Psoas muscle (tissue), 8 donors: Measurements from ENCODE around the gene ORMDL3. TPM values are rescaled to one million over a fixed set of nuclear protein-coding genes. Genes with fewer than 3 reads are reported as not detected.

ENCODE experiments used
- ATAC-seq, 4 donors: fragments of 200-7000 bp; cut with Tn5 transposase; one replicate each; pipeline ENCODE4 v1.9.1; 2020; ENCODE audit warnings: moderate library complexity in 3 of 4, mild to moderate bottlenecking in 2 of 4
- DNase-seq, 2 donors: peaks; one replicate each; pipeline ENCODE4 v3.0.0-alpha.2; 2020
- H3K27ac ChIP-seq: fragments of 200-600 bp; one replicate; pipeline ENCODE4 v1.8.0; 2022
- H3K27me3 ChIP-seq, 3 donors: fragments of 200-600 bp in 1 of 3; one replicate each; pipeline versions ENCODE4 v1.6.1 to v1.8.0; 2013 to 2022; ENCODE audit warnings: low read length in 2 of 3, mild to moderate bottlenecking in 2 of 3, moderate library complexity in 1 of 3; ENCODE audit not compliant: insufficient read depth in 3 of 3
- H3K36me3 ChIP-seq, 2 donors: fragments of 200-600 bp in 1 of 2; one replicate each; pipeline versions ENCODE4 v1.6.1 to v1.8.0; 2013 to 2022; ENCODE audit warnings: low read depth in 1 of 2, mild to moderate bottlenecking in 1 of 2, moderate library complexity in 1 of 2; ENCODE audit not compliant: insufficient read depth in 1 of 2
- H3K4me1 ChIP-seq: fragments of 200-600 bp; one replicate; pipeline ENCODE4 v1.8.0; 2022
- H3K4me3 ChIP-seq: fragments of 200-600 bp; one replicate; pipeline ENCODE4 v1.8.0; 2022; ENCODE audit warnings: mild to moderate bottlenecking
- H3K9me3 ChIP-seq: fragments of 200-600 bp; one replicate; pipeline ENCODE4 v1.8.0; 2022
- CTCF ChIP-seq: fragments of 200-600 bp; IDR thresholded peaks from one replicate; pipeline ENCODE4 v1.8.0; 2022; ENCODE audit warnings: antibody characterized with exemption
- WGBS, 3 donors: extraction: QIAGEN DNeasy Blood & Tissue Kit; methylation state at CpG; one replicate each; pipeline versions ENCODE4 v1.1.6 to v1.1.7; 2013; 5-methylcytosine and 5-hydroxymethylcytosine counted together
- intact Hi-C, 2 donors: fragments of 100-400 bp; cut with DNase I; formaldehyde crosslinking; loops; one replicate each; pipeline versions ENCODE4 v1.11.0 to v1.14.2; 2022
- polyA plus RNA-seq, 3 donors: library from polyadenylated mRNA; stranded (reverse); fragments of 200-250 nt; gene quantifications; one replicate each; pipeline ENCODE4 v1.2.3, GENCODE V29; 2013
- total RNA-seq, 4 donors: library from RNA; stranded (reverse); fragmentation: NEBNext Ultra II Directional in 2 of 4; extraction: Animal tissue kit (Norgen Biotek cat#: 25700) in 2 of 4; gene quantifications; one replicate each; pipeline versions ENCODE4 v1.2.1 to v1.2.4, GENCODE V29; 2021 to 2023
- donor health status: healthy with polysubstance abuse.
- donor health status: DM: no; HTN: no; CAD: no; lungs with moderate emphysema.
- donor health status: Bipolar disorder and iron deficiency.
- donor health status: healthy.
- donor health status: DM: yes; HTN: yes; CAD: no.
- donor health status: DM: no; HTN: no; CAD: no.
- donor health status: DM: no; HTN: no; CAD: no.
- donor health status: DM: yes; HTN: yes; CAD: no.

Gene ORMDL3
- total and polyA plus RNA-seq, 7 donors, result 16.9 to 66.9 (median 22.7) TPM

- no peak overlapping the region for H3K27ac ChIP-seq
- ATAC-seq, result peak; percentile 44 to 60 (median 53)
Measured at GRCh38 chr17:39935909-39936308, 8.5 kb upstream of the ORMDL3 start.

GRCh38 chr17:39934324-39934723 is 6.9 kb upstream of the ORMDL3 start:
- ATAC-seq (no peak), DNase-seq (no peak)
- 71 to 85% (median 79%) methylated on average over 5 of the region's 5 CpGs for WGBS, 3 donors
- no peaks in the 10 kb centered on the region for H3K9me3 ChIP-seq
- H3K27ac ChIP-seq, result peak overlapping the region; percentile 61
- intact Hi-C loops, result no loop called here
- no peaks in the 10 kb centered on the region for H3K27me3 ChIP-seq
- no peak for TF ChIP-seq CTCF
- peaks cover 22% of the 10 kb centered on the region for H3K4me1 ChIP-seq
- H3K4me3 ChIP-seq, result no peak overlapping the region
- no peaks in the 10 kb centered on the region for H3K36me3 ChIP-seq

More at GRCh38 chr17:39935909-39936308, 8.5 kb upstream of the ORMDL3 start:
- Histone ChIP-seq H3K9me3 (no peaks in the 10 kb centered on the region), H3K27me3 (no peaks in the 10 kb centered on the region), H3K4me1 (peaks cover 12% of the 10 kb centered on the region), H3K36me3 (no peaks in the 10 kb centered on the region), H3K4me3 (no peak overlapping the region)
- no peak for TF ChIP-seq CTCF
- WGBS, 3 donors, result 49 to 55% (median 51%) methylated on average over 3 of the region's 3 CpGs
- no peak for DNase-seq
- intact Hi-C loops, result no loop called here

- TF ChIP-seq CTCF, result no peak
- peaks cover 25% of the 10 kb centered on the region for H3K4me1 ChIP-seq
- WGBS, 3 donors, result 32 to 59% (median 33%) methylated on average over 5 of the region's 5 CpGs
Measured at GRCh38 chr17:39933912-39934311, 6.5 kb upstream of the ORMDL3 start.

GRCh38 chr17:39929646-39930407 is 2.4 kb upstream of the ORMDL3 start:
- no peak overlapping the region for H3K4me3 ChIP-seq
- 84 to 97% (median 89%) methylated on average over 5 of the region's 5 CpGs for WGBS, 3 donors
- peak overlapping the region; percentile 90 for H3K27ac ChIP-seq
- no peaks in the 10 kb centered on the region for H3K9me3 ChIP-seq
- intact Hi-C loops, result no loop called here
- peaks cover 48% of the 10 kb centered on the region for H3K4me1 ChIP-seq
- no peaks in the 10 kb centered on the region for H3K36me3 ChIP-seq
- ATAC-seq, result no peak
- H3K27me3 ChIP-seq, result no peaks in the 10 kb centered on the region
- TF ChIP-seq CTCF, result no peak
- DNase-seq, result no peak

More at GRCh38 chr17:39933912-39934311, 6.5 kb upstream of the ORMDL3 start:
- Histone ChIP-seq H3K9me3 (no peaks in the 10 kb centered on the region), H3K4me3 (no peak overlapping the region), H3K27ac (peak overlapping the region; percentile 61), H3K27me3 (no peaks in the 10 kb centered on the region), H3K36me3 (no peaks in the 10 kb centered on the region)
- ATAC-seq (peak; percentile 48 to 67 (median 56)), DNase-seq (peak in 1 of 2 donors; percentile 61)
- intact Hi-C loops, result no loop called here
